Hindlimb muscle (tissue), 1 donor: ENCODE results near the gene EPHB1. TPM values are rescaled to one million over a fixed set of nuclear protein-coding genes. Genes with fewer than 3 reads are reported as not detected.
"Not testable (repeated sequence)": the region's sequence is repeated elsewhere in the genome, so short reads cannot be mapped to it uniquely, and the experiment has no call there.

ENCODE experiments used
- DNase-seq: peaks from one replicate; pipeline ENCODE4 v3.0.0-alpha.2; 2013
- polyA plus RNA-seq: library from polyadenylated mRNA; unstranded; fragments of 120-200 nt; gene quantifications from one replicate; pipeline ENCODE4 v1.2.1, GENCODE V29; 2013; ENCODE audit not compliant: insufficient read length

The EPHB1 gene
- polyA plus RNA-seq, 1 donor: 61.0 TPM

- no peak for DNase-seq
Observed at GRCh38 chr3:135009014-135009413, 214.0 kb downstream of the EPHB1 start.

GRCh38 chr3:135012101-135012500, 217.0 kb downstream of the EPHB1 start:
- no peak for DNase-seq

DNA sequence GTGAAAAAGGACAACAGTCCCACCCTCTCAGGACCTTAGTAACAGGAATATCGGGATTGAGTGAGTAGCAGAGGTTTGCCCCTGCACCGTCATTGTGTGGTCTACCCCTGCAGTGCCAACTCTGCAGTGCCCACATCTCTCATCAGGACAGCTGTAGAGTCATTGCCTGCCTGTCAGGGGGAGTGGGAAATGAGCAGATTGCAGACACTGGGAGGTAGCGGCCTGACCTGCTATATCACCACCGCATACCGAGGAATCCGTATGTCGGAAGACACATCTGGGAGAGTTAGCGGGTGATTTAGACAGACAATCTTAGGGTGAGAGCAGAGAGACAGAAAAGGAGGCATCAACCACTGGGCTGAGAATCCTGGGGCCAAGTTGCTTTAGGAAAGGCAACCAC, 218.1 kb downstream of the EPHB1 start:
- no peak for DNase-seq

GRCh38 chr3:135014566-135014965, 219.5 kb downstream of the EPHB1 start:
- DNase-seq: no peak

DNA sequence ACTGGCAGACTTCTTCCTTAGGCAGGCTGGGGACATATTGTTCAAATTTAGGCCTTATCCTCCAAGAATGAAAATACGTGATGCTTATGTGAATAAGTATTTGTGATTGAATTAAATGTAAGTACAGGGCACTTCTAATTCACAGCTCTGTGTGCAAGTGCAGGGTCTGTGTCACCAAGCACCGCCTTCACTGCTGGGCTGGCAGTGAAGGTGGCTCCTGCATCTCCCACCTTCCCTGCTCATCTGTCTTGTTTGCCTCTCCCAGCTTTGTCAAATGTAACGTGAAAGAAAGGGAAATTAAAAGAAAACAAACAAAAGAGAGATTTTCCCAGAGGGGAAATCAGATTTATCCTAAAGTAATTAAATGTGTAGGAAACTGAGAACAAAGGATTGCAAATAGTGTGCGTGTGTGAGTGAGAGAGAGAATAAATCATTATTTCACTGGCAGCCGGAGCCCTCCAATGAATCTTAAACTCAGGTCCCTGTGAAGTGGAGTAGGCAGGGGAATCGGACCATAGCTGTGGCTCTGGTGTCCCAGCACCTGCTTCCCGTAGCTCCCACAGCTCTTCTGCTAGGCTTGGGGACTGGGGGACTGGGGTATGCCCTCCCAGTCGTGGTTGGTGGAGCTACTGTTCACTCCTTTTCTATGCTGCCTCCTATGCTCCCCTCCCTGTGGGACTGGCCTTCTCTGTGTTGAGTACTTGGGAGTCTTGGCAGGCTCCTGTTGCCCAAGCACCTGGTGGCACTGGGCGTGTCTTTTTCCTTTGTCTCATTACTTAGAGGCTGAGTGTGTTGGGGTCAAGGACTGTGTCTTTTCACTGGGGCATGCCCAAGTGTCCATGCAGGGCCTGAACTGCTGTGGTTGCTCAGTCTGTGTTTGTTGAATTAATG, 222.2 kb downstream of the EPHB1 start:
- no peak for DNase-seq

GRCh38 chr3:135018149-135018923, 223.3 kb downstream of the EPHB1 start:
- DNase-seq: no peak

DNA sequence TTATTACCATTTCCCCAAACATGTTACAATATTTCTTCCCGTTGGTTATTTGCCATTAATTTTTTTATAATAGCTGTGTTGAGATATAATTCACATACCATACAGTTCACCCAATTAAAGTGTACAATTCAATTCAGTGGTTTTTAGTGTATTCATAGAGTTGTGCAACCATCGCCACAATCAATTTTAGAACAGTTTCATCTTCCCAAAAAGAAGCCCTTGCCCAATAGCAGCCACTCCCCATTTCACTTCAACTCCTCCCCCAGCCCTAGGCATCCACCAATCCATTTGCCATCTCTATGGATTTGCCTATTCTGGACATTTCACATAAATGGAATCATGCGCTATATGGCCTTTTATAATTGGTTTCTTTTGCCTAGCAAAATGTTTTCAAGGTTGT, 225.1 kb downstream of the EPHB1 start:
- no peak for DNase-seq

DNA sequence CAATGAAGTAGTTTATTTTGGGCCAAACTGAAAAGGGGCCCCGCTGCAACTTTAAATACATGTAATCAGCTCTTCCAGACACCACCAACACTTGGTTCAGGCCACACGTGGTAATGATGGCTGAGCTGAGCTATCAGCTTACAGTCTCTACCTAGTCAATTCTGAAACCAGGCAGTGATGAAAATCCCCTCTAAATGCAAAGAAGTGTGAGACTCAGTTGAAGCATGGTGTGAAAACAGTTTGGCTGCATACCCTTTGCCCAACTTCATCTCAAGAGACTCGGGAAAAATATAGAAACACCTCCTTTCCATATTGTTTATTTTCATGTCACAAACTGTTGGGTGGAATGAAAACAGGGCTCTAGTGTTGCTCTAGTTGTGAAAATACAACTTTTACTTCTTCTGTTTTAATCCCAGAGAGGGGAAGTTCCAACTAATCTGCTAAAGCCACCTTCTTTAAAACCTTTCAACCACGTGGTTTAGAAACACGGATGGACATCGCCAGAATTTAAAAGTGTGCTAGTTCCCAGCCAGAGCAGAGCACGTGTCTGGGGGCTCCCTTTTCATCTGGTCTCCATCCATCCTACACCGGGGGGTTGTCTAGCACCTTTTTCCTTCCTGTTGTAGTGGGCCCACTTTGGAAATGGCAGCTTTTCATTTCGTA, 229.1 kb downstream of the EPHB1 start:
- DNase-seq: no peak

- DNase-seq: not testable (repeated sequence)
Observed at GRCh38 chr3:135030768-135031615, 235.9 kb downstream of the EPHB1 start.

DNA sequence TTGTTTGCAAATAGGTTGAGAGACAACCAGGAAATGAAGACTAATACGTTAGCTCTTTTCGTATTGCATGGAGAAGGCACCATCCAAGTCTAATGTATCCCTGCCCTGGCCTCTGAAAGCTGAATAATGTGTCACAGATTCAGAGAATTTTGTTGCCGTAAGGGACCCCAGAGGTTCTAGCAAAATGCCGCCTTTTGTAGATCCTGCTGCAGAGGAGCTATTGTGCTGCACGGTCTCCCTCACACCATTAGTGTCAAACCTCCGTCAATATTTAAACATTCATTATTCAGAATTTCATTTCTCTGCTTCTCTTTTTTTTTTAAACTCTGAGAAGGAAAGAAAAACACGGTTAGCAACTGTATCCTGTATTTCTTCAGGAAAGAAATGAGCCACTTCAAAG, 238.7 kb downstream of the EPHB1 start:
- DNase-seq: no peak

- DNase-seq: no peak
Observed at GRCh38 chr3:135034291-135034768, 239.3 kb downstream of the EPHB1 start.

DNA sequence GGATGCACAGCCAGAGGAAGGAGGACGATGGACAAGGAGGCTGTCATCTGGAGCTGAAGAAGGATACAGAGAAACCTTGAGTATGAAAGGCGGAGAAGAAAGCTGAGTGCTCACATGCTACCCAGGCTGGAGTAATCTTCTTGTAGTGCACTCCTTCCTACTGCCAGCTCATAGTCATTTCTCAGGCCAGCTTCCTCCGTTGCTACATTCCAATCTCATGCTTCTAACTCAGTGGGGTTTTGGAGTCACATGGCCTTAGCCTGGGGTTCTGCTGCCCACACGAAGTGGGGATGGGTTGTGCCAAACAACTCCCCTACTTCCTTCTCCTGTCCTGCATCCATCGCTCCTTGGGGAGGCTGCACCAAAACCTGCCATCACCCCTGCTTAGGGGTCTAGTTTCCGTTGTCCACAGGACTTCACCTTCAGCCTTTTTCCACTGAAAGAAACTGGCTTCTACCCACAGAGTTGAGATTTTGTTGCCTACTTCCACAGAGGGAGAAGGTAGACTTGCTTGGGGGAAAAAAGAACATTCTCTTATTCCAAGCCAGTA, 239.9 kb downstream of the EPHB1 start:
- DNase-seq: no peak

- no peak for DNase-seq
Observed at GRCh38 chr3:135038186-135038585, 243.1 kb downstream of the EPHB1 start.

DNA sequence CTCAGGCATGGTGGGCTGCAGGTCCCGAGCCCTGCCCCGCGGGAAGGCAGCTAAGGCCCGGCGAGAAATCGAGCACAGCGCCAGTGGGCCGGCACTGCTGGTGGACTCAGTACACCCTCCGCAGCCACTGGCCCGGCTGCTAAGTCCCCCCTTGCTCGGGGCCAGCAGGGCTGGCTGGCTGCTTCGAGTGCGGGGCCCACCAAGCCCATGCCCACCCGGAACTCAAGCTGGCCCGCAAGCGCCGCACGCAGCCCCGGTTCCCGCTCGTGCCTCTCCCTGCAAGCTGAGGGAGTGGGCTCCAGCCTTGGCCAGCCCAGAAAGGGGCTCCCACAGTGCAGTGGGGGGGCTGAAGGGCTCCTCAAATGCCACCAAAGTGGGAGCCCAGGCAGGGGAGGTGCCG, 244.5 kb downstream of the EPHB1 start:
- not testable (repeated sequence) for DNase-seq

DNA sequence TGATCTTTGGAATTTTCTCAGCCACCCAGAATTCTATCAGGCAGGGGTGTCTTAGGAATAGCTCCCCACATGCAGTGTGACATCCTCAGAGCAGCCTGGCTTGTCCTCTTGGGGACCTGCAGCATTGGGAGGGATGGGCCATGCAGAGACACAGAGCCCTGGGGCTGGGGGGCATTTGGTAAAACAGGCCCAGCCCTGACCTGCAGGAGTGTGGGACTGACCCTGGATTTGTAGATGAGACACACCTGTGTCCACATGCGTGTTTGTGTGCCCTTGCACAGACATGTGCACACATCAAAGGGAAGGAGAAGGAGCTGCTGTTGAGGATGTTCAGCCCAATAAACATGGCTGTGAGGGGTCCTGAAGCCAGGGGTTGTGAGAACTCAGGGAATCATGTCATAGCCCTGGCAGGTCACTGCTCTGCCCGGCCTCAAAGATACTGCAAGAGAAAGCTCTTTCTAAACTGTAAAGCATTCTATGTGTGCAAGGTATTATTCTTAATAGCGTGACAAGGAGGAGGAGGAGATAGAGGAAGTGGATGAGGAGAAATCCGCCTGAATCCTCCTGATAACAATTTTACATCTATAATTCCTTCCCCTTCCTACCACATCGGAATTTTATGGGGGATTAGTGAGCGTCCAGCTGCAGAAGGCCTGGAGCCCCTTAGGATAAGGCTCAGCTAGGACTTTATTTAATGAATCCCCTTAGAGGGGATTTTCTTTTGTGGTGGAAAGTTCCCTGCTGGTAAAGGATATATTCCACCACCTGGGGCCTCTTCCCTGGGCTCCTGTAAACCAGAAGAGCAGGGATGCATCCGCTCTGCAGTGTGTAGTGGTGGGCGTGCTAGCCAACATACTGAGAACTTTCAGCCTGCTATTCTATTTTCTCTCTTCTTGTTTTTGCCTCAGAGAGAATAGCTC, 245.5 kb downstream of the EPHB1 start:
- DNase-seq: no peak

GRCh38 chr3:135041601-135042000, 246.5 kb downstream of the EPHB1 start:
- no peak for DNase-seq

- DNase-seq: no peak
Observed at GRCh38 chr3:135047061-135047460, 252.0 kb downstream of the EPHB1 start.

- no peak for DNase-seq
Observed at GRCh38 chr3:135050536-135050935, 255.5 kb downstream of the EPHB1 start.

DNA sequence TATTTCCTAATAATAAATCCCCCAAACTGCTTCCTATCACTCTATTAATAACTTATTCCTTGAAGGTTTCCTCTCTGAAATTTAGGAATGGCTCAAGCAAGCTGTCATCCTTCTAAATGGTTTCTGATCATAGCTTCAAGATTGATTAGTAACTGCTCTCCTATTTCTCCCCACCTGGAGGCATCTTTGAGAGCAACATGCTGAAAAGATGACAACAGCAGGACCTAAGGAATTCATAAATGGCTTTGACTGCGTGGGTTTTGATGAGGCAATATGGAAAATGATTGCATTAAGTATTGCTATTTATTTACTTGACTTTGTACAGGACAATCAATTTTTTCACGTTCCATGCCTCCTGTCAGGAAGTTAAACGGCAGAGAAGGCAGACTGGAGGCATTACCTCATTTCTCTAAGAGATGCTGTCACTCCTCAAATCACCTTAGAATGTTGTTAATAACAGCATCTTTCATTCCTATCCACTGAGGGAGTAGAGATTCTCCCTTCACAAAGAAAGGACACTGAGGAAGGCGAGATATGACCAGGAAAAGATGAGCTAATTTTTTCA, 256.4 kb downstream of the EPHB1 start:
- no peak for DNase-seq

GRCh38 chr3:135055449-135055848, 260.4 kb downstream of the EPHB1 start:
- no peak for DNase-seq
